Measurements from ENCODE around the gene LDLR.
"Not testable (repeated sequence)": the region's sequence is repeated elsewhere in the genome, so short reads cannot be mapped to it uniquely, and the experiment has no call there.

LDLR gene

GRCh38 chr19:11123114-11123513 lies 33.9 kb downstream of the LDLR start:
- Histone ChIP-seq H3K9me3 (ENCODE audit: low read length) (no peaks in the 10 kb centered on the region), H3K36me3 (ENCODE audit: insufficient read depth, low read length) (peaks cover 76% of the 10 kb centered on the region), H3K4me1 (ENCODE audit: insufficient read depth, low read length) (no peaks in the 10 kb centered on the region)

GRCh38 chr19:11124157-11124556 lies 34.9 kb downstream of the LDLR start:
- H3K4me3 ChIP-seq (ENCODE audit: low read length); H3K27me3 ChIP-seq (ENCODE audit: insufficient read depth, low read length); H3K4me1 ChIP-seq (ENCODE audit: insufficient read depth, low read length); H2AFZ ChIP-seq (ENCODE audit: low read depth, low read length); H3K9me3 ChIP-seq (ENCODE audit: low read length): not testable (repeated sequence)
- H3K36me3 ChIP-seq (ENCODE audit: insufficient read depth, low read length): peaks cover 77% of the 10 kb centered on the region

More at GRCh38 chr19:11123114-11123513, 33.9 kb downstream of the LDLR start:
- Histone ChIP-seq H3K4me3 (ENCODE audit: low read length) (no peak overlapping the region), H3K27me3 (ENCODE audit: insufficient read depth, low read length) (no peaks in the 10 kb centered on the region), H2AFZ (ENCODE audit: low read depth, low read length) (no peak overlapping the region)

GRCh38 chr19:11125994-11126685 lies 36.9 kb downstream of the LDLR start:
- H3K27me3 ChIP-seq (ENCODE audit: insufficient read depth, low read length): no peaks in the 10 kb centered on the region
- no peak overlapping the region for H2AFZ ChIP-seq (ENCODE audit: low read depth, low read length)
- no peak overlapping the region for H3K4me3 ChIP-seq (ENCODE audit: low read length)
- H3K36me3 ChIP-seq (ENCODE audit: insufficient read depth, low read length): peaks cover 76% of the 10 kb centered on the region
- no peaks in the 10 kb centered on the region for H3K9me3 ChIP-seq (ENCODE audit: low read length)
- H3K4me1 ChIP-seq (ENCODE audit: insufficient read depth, low read length): no peaks in the 10 kb centered on the region

GRCh38 chr19:11127905-11128304 lies 38.6 kb downstream of the LDLR start:
- Histone ChIP-seq H3K9me3 (ENCODE audit: low read length) (no peaks in the 10 kb centered on the region), H3K36me3 (ENCODE audit: insufficient read depth, low read length) (peaks cover 83% of the 10 kb centered on the region), H3K4me1 (ENCODE audit: insufficient read depth, low read length) (no peaks in the 10 kb centered on the region), H3K4me3 (ENCODE audit: low read length) (no peak overlapping the region), H3K27me3 (ENCODE audit: insufficient read depth, low read length) (no peaks in the 10 kb centered on the region), H2AFZ (ENCODE audit: low read depth, low read length) (no peak overlapping the region)

GRCh38 chr19:11130824-11131455 lies 41.7 kb downstream of the LDLR start:
- Histone ChIP-seq H3K4me1 (ENCODE audit: insufficient read depth, low read length) (no peaks in the 10 kb centered on the region), H3K9me3 (ENCODE audit: low read length) (no peaks in the 10 kb centered on the region), H3K27me3 (ENCODE audit: insufficient read depth, low read length) (no peaks in the 10 kb centered on the region), H3K36me3 (ENCODE audit: insufficient read depth, low read length) (peaks cover 68% of the 10 kb centered on the region), H2AFZ (ENCODE audit: low read depth, low read length) (no peak overlapping the region), H3K4me3 (ENCODE audit: low read length) (no peak overlapping the region)

GRCh38 chr19:11131471-11131870 lies 42.2 kb downstream of the LDLR start:
- H3K4me1 ChIP-seq (ENCODE audit: insufficient read depth, low read length): no peaks in the 10 kb centered on the region
- peaks cover 63% of the 10 kb centered on the region for H3K36me3 ChIP-seq (ENCODE audit: insufficient read depth, low read length)
- H2AFZ ChIP-seq (ENCODE audit: low read depth, low read length): no peak overlapping the region
- H3K27me3 ChIP-seq (ENCODE audit: insufficient read depth, low read length): no peaks in the 10 kb centered on the region
- no peaks in the 10 kb centered on the region for H3K9me3 ChIP-seq (ENCODE audit: low read length)
- no peak overlapping the region for H3K4me3 ChIP-seq (ENCODE audit: low read length)

- Histone ChIP-seq H3K9me3 (ENCODE audit: low read length) (no peaks in the 10 kb centered on the region), H3K4me3 (ENCODE audit: low read length) (no peak overlapping the region)
These were observed 47.3 kb downstream of the LDLR start for GRCh38 chr19:11136400-11137101.

GRCh38 chr19:11137542-11138384 lies 48.5 kb downstream of the LDLR start:
- Histone ChIP-seq H3K4me1 (ENCODE audit: insufficient read depth, low read length) (peaks cover 23% of the 10 kb centered on the region), H3K9me3 (ENCODE audit: low read length) (no peaks in the 10 kb centered on the region), H3K4me3 (ENCODE audit: low read length) (peak overlapping the region; percentile 46), H3K36me3 (ENCODE audit: insufficient read depth, low read length) (peaks cover 8% of the 10 kb centered on the region), H2AFZ (ENCODE audit: low read depth, low read length) (no peak overlapping the region), H3K27me3 (ENCODE audit: insufficient read depth, low read length) (no peaks in the 10 kb centered on the region)

More at GRCh38 chr19:11136400-11137101, 47.3 kb downstream of the LDLR start:
- no peaks in the 10 kb centered on the region for H3K27me3 ChIP-seq (ENCODE audit: insufficient read depth, low read length)
- H3K4me1 ChIP-seq (ENCODE audit: insufficient read depth, low read length): peaks cover 16% of the 10 kb centered on the region
- peaks cover 18% of the 10 kb centered on the region for H3K36me3 ChIP-seq (ENCODE audit: insufficient read depth, low read length)
- H2AFZ ChIP-seq (ENCODE audit: low read depth, low read length): no peak overlapping the region

GRCh38 chr19:11138601-11139300 lies 49.5 kb downstream of the LDLR start:
- no peak overlapping the region for H3K4me3 ChIP-seq (ENCODE audit: low read length)
- H3K9me3 ChIP-seq (ENCODE audit: low read length): no peaks in the 10 kb centered on the region
- H2AFZ ChIP-seq (ENCODE audit: low read depth, low read length): no peak overlapping the region
- no peaks in the 10 kb centered on the region for H3K36me3 ChIP-seq (ENCODE audit: insufficient read depth, low read length)
- peaks cover 32% of the 10 kb centered on the region for H3K4me1 ChIP-seq (ENCODE audit: insufficient read depth, low read length)
- H3K27me3 ChIP-seq (ENCODE audit: insufficient read depth, low read length): no peaks in the 10 kb centered on the region

- not testable (repeated sequence) for H3K27me3 ChIP-seq (ENCODE audit: insufficient read depth, low read length); H3K4me3 ChIP-seq (ENCODE audit: low read length); H2AFZ ChIP-seq (ENCODE audit: low read depth, low read length); H3K36me3 ChIP-seq (ENCODE audit: insufficient read depth, low read length); H3K9me3 ChIP-seq (ENCODE audit: low read length)
- peaks cover 32% of the 10 kb centered on the region for H3K4me1 ChIP-seq (ENCODE audit: insufficient read depth, low read length)
These were observed 50.8 kb downstream of the LDLR start for GRCh38 chr19:11140023-11140538.

GRCh38 chr19:11140896-11141295 lies 51.6 kb downstream of the LDLR start:
- peaks cover 32% of the 10 kb centered on the region for H3K4me1 ChIP-seq (ENCODE audit: insufficient read depth, low read length)
- no peak overlapping the region for H2AFZ ChIP-seq (ENCODE audit: low read depth, low read length)
- no peaks in the 10 kb centered on the region for H3K9me3 ChIP-seq (ENCODE audit: low read length)
- no peak overlapping the region for H3K4me3 ChIP-seq (ENCODE audit: low read length)
- peaks cover 9% of the 10 kb centered on the region for H3K36me3 ChIP-seq (ENCODE audit: insufficient read depth, low read length)
- H3K27me3 ChIP-seq (ENCODE audit: insufficient read depth, low read length): no peaks in the 10 kb centered on the region

- Histone ChIP-seq H3K9me3 (ENCODE audit: low read length) (peaks cover 3% of the 10 kb centered on the region), H3K4me3 (ENCODE audit: low read length) (no peak overlapping the region), H3K27me3 (ENCODE audit: insufficient read depth, low read length) (no peaks in the 10 kb centered on the region), H2AFZ (ENCODE audit: low read depth, low read length) (no peak overlapping the region), H3K36me3 (ENCODE audit: insufficient read depth, low read length) (peaks cover 17% of the 10 kb centered on the region), H3K4me1 (ENCODE audit: insufficient read depth, low read length) (peaks cover 32% of the 10 kb centered on the region)
These were observed 52.8 kb downstream of the LDLR start for GRCh38 chr19:11141937-11142527.
